Measurements from ENCODE around the gene LIN52.
A peak's percentile ranks its signal among the peaks of the same experiment; 100 is the strongest.
"Not testable (repeated sequence)": the region's sequence is repeated elsewhere in the genome, so short reads cannot be mapped to it uniquely, and the experiment has no call there.

The LIN52 gene

DNA sequence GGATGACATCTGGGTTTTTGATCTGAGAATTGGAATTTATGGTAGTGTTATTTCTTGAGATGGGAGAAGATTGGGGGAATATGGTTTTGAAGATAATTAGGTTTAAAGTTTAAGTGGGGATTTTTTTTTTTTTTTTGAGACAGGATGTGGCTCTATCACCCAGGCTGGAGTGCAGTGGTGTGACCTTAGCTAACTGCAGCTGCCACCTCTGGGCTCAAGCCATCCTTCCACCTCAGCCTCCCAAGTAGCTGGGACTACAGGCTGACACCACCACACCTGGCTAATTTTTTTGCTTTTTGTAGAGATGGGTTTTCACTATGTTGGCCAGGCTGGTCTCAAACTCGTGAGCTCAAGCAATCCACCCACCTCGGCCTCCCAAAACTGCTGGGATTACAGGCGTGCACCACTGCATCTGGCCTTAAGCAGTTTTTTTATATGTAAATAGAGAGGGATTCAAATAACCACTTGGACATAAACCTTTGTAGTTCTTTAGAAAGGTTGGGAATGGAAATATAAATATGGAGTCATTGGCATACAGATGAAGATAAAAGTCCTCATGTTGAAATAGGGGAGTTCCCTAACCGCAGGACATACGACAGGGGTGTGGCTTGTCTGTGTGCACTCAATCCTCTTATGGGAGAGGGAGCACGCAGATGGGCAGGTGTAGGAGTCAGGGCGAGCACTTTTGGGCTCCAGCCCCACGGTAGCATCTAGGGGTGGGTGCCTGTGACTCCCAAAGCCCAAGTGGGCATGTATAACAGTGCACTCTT is 4.7 kb downstream of the LIN52 start:
- TF ChIP-seq, protein P1, sequence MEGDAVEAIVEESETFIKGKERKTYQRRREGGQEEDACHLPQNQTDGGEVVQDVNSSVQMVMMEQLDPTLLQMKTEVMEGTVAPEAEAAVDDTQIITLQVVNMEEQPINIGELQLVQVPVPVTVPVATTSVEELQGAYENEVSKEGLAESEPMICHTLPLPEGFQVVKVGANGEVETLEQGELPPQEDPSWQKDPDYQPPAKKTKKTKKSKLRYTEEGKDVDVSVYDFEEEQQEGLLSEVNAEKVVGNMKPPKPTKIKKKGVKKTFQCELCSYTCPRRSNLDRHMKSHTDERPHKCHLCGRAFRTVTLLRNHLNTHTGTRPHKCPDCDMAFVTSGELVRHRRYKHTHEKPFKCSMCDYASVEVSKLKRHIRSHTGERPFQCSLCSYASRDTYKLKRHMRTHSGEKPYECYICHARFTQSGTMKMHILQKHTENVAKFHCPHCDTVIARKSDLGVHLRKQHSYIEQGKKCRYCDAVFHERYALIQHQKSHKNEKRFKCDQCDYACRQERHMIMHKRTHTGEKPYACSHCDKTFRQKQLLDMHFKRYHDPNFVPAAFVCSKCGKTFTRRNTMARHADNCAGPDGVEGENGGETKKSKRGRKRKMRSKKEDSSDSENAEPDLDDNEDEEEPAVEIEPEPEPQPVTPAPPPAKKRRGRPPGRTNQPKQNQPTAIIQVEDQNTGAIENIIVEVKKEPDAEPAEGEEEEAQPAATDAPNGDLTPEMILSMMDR (IDR thresholded peaks at IDR 0.05; ENCODE audit: borderline replicate concordance, insufficient read depth, low read depth, low read length), result no peak
- H3K4me3 ChIP-seq (ENCODE audit: low read depth, low read length), result no peak overlapping the region

DNA sequence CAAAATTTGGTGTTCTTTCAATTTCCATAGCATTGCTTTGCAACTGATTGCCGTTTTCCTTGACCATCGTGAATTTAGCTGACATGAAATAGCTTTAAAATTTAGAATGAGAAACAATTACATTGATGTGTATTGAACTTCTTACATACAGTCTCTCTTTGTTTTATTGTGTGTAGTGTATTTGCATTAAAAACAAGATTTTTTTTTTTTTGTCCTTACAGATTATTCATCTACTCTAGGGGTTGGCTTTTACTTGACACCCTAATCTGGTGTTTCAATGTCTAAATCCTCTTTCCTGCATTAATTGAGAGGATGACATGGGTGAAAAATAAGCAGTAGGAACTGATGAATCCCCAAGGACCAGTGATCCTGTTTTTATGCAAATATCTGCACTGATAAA is 20.6 kb downstream of the LIN52 start:
- TF ChIP-seq, protein P1 (IDR thresholded peaks at IDR 0.05; ENCODE audit: borderline replicate concordance, insufficient read depth, low read depth, low read length), result no peak
- no peak overlapping the region for H3K4me3 ChIP-seq (ENCODE audit: low read depth, low read length)

- TF ChIP-seq, protein P1 (IDR thresholded peaks at IDR 0.05; ENCODE audit: borderline replicate concordance, insufficient read depth, low read depth, low read length), result no peak
- H3K4me3 ChIP-seq (ENCODE audit: low read depth, low read length), result no peak overlapping the region
Observed at GRCh38 chr14:74109369-74109768, 24.6 kb downstream of the LIN52 start.

DNA sequence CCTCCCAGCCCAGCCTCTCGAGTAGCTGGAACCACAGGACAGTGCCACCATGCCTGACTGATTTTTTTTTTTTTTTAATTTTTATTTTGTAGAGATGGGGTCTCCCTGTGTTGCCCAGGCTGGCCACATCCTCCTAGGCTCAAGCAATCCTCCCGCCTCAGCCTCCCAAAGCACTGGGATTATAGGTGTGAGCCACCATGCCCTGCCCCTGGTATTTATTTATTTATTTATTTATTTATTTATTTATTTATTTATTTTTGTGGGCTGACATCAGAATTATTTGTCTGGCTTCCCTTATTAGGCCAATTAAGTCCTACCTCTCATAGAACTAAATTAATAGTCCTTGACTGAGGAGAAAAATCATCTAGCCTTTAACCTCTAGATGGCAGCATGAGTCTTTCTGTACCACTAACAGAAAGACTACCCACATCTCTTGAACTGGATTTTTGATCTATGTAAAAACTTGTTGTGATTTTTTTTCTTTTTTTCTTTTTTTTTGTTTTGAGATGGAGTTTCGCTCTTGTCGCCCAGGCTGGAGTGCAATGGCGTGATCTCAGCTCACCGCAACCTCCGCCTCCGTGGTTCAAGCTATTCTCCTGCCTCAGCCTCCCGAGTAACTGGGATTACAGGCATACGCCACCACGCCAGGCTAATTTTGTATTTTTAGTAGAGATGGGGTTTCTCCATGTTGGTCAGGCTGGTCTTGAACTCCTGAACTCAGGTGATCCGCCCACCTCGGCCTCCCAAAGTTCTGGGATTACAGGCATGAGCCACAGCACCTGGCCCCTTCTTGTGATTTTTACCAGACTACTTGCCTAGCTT is 26.9 kb downstream of the LIN52 start:
- TF ChIP-seq, protein P1 (IDR thresholded peaks at IDR 0.05; ENCODE audit: borderline replicate concordance, insufficient read depth, low read depth, low read length), result peak; percentile 36; the same call in 1 of the 2 replicates
- not testable (repeated sequence) for H3K4me3 ChIP-seq (ENCODE audit: low read depth, low read length)

DNA sequence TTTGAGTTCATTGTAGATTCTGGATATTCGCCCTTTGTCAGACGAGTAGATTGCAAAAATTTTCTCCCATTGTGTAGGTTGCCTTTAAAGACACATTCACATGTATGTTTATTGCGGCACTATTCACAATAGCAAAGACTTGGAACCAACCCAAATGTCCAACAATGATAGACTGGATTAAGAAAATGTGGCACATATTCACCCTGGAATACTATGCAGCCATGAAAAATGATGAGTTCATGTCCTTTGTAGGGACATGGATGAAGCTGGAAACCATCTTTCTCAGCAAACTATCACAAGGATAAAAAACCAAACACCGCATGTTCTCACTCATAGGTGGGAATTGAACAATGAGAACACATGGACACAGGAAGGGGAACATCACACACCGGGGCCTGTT is 40.7 kb downstream of the LIN52 start:
- H3K4me3 ChIP-seq (ENCODE audit: low read depth, low read length), result not testable (repeated sequence)

DNA sequence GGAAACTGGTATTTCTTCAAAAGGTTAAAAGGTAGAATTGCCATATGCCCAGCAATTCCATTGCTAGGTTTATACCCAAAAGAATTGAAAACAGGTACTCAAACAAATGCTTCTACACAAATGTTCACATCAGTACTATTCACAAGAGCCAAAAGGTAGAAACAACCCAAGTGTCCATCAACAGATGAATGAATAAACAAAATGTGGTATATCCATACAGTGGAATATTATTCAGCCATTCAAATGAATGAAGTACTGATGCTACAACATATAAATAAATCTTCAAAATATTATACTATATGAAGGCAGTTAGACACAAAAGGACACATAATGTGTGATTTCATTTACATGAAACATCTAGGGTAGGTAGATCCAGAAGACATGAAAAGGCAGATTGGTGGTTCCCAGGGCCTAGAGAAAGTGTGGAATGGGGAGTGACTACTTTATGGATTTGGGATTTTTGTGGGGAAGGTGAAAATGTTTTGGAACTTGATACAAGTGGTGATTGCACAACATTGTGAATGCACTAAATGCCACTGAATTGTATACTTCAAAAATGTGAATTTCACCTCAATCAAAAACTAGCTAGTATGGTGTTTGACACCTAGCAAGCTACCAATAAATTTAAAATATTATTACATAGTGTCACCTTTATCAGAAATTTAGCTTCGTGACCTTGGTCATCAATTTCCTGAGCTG is 41.7 kb downstream of the LIN52 start:
- no peak overlapping the region for H3K4me3 ChIP-seq (ENCODE audit: low read depth, low read length)
- TF ChIP-seq, protein P1 (IDR thresholded peaks at IDR 0.05; ENCODE audit: borderline replicate concordance, insufficient read depth, low read depth, low read length), result no peak

DNA sequence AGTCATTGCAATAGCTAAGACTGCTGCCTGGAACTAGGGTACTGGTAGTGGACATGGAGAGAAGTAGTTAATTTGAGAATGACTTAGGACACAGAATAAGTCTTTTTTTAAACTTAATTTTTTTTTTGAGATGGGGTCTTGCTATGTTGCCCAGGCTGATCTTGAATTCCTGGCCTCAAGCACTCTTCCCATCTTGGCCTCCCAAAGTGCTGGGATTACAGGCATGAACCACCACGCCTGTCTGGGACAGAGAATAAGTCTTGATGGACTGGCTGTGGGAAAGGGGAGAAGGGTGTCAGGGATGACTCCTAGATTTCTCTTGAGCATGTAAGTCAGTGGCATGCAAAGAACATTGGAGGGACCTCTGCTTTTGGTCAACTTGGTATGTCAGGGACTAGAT is 42.9 kb downstream of the LIN52 start:
- no peak overlapping the region for H3K4me3 ChIP-seq (ENCODE audit: low read depth, low read length)
- TF ChIP-seq, protein P1 (IDR thresholded peaks at IDR 0.05; ENCODE audit: borderline replicate concordance, insufficient read depth, low read depth, low read length), result no peak
